ENCODE data around the gene RGMA. TPM values are rescaled to one million over a fixed set of nuclear protein-coding genes. Genes with fewer than 3 reads are reported as not detected.

Gene RGMA
- total and polyA plus RNA-seq, 2 donors from 2014 or later: 4.4 to 4.7 TPM

GRCh38 chr15:93068581-93069199, 20.3 kb downstream of the RGMA start:
- H3K27ac ChIP-seq (ENCODE audit: low read depth in 2 of 2, low read length in 2 of 2): no peak overlapping the region
- H3K4me3 ChIP-seq (ENCODE audit: low read length in 3 of 3): no peak overlapping the region
- DNase-seq (no peak), FAIRE-seq (no peak)
- no peaks in the 10 kb centered on the region for H3K27me3 ChIP-seq (ENCODE audit: control insufficient read depth, insufficient read depth, low read length)
- peaks cover 0 to 13% (median 4%) of the 10 kb centered on the region in 3 donors for H3K4me1 ChIP-seq (ENCODE audit: control insufficient read depth in 2 of 3, insufficient read depth in 2 of 3, low read depth in 1 of 3, low read length in 3 of 3)
- H3K36me3 ChIP-seq (ENCODE audit: control insufficient read depth in 2 of 3, insufficient read depth in 3 of 3, low read length in 3 of 3): no peaks in the 10 kb centered on the region
- no peak overlapping the region for H3K9ac ChIP-seq (ENCODE audit: low read length in 3 of 3)
- TF ChIP-seq CTCF (IDR thresholded peaks at IDR 0.05; ENCODE audit: borderline replicate concordance, extremely low read depth, insufficient read depth): no peak
- intact Hi-C loops (cut with DNase I): no loop called here
- no peaks in the 10 kb centered on the region for H3K9me3 ChIP-seq (ENCODE audit: control insufficient read depth in 2 of 3, insufficient read depth in 1 of 3, low read length in 3 of 3)

- Histone ChIP-seq H3K9me3 (ENCODE audit: control insufficient read depth in 2 of 3, insufficient read depth in 1 of 3, low read length in 3 of 3) (no peaks in the 10 kb centered on the region), H3K4me1 (ENCODE audit: control insufficient read depth in 2 of 3, insufficient read depth in 2 of 3, low read depth in 1 of 3, low read length in 3 of 3) (peaks cover 0 to 9% (median 4%) of the 10 kb centered on the region in 3 donors), H3K27me3 (ENCODE audit: control insufficient read depth, insufficient read depth, low read length) (no peaks in the 10 kb centered on the region), H3K36me3 (ENCODE audit: control insufficient read depth in 2 of 3, insufficient read depth in 3 of 3, low read length in 3 of 3) (no peaks in the 10 kb centered on the region), H3K9ac (ENCODE audit: low read length in 3 of 3) (no peak overlapping the region), H3K4me3 (ENCODE audit: low read length in 3 of 3) (no peak overlapping the region), H3K27ac (ENCODE audit: low read depth in 2 of 2, low read length in 2 of 2) (no peak overlapping the region)
- TF ChIP-seq CTCF (IDR thresholded peaks at IDR 0.05; ENCODE audit: borderline replicate concordance, extremely low read depth, insufficient read depth): no peak
- intact Hi-C loops (cut with DNase I): no loop called here
- no peak for DNase-seq
- no peak for FAIRE-seq
These were observed 21.3 kb downstream of the RGMA start for GRCh38 chr15:93067649-93068085.

- no peak for DNase-seq
- no peaks in the 10 kb centered on the region for H3K36me3 ChIP-seq (ENCODE audit: control insufficient read depth in 2 of 3, insufficient read depth in 3 of 3, low read length in 3 of 3)
- H3K9me3 ChIP-seq (ENCODE audit: control insufficient read depth in 2 of 3, insufficient read depth in 1 of 3, low read length in 3 of 3): no peaks in the 10 kb centered on the region
- no peak for FAIRE-seq
- H3K27me3 ChIP-seq (ENCODE audit: control insufficient read depth, insufficient read depth, low read length): no peaks in the 10 kb centered on the region
- H3K27ac ChIP-seq (ENCODE audit: low read depth in 2 of 2, low read length in 2 of 2): no peak overlapping the region
- TF ChIP-seq CTCF (IDR thresholded peaks at IDR 0.05; ENCODE audit: borderline replicate concordance, extremely low read depth, insufficient read depth): no peak
- no peak overlapping the region for H3K4me3 ChIP-seq (ENCODE audit: low read length in 3 of 3)
- intact Hi-C loops (cut with DNase I): no loop called here
- no peak overlapping the region for H3K9ac ChIP-seq (ENCODE audit: low read length in 3 of 3)
- peaks cover 0 to 9% (median 4%) of the 10 kb centered on the region in 3 donors for H3K4me1 ChIP-seq (ENCODE audit: control insufficient read depth in 2 of 3, insufficient read depth in 2 of 3, low read depth in 1 of 3, low read length in 3 of 3)
These were observed 22.0 kb downstream of the RGMA start for GRCh38 chr15:93066834-93067648.
